HG02642 (cell line): ENCODE data around the gene SLC23A1.

Experiments used
- ATAC-seq: cut with Tn5 transposase; IDR thresholded peaks from one replicate; pipeline ENCODE4 v1.9.1; 2021; ENCODE audit warnings: mild to moderate bottlenecking; ENCODE audit not compliant: unreplicated experiment, poor library complexity

SLC23A1 gene

DNA sequence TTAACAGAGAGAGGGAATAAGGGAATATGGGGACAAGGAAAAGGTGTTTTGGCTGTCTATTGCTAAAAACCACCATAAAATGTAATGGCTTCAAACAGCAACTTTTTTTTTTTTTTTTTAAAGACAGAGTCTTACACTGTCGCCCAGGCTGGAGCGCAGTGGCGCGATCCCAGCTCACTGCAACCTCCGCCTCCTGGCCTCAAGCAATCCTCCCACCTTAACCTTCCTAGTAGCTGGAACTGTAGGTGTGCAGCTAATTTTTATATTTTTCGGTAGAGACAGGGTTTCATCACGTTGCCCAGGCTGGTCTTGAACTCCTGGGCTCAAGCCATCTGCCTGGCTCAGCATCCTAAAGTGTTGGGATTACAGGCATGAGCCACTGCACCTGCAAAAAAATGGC, 25.1 kb upstream of the SLC23A1 start:
- no peak for ATAC-seq

DNA sequence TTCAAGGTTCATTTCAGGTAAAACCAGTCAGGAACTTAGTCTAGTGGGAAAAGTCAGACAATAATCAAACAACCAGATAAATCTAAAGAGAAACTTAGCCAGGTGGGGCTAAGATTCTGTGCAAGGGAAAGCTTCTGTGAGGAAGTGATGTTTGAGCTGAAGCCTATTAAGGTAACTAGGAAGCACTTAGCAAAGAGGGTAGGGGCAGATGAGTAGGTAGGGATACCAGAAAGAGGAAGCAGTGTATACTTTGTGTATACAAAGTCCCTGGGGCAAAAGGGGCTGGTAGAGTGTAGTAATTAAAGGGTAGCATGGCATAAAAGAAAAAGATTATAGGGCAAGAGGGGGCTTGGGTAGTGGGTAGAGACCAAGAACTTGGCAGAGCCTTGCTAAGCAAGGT, 24.4 kb upstream of the SLC23A1 start:
- no peak for ATAC-seq

DNA sequence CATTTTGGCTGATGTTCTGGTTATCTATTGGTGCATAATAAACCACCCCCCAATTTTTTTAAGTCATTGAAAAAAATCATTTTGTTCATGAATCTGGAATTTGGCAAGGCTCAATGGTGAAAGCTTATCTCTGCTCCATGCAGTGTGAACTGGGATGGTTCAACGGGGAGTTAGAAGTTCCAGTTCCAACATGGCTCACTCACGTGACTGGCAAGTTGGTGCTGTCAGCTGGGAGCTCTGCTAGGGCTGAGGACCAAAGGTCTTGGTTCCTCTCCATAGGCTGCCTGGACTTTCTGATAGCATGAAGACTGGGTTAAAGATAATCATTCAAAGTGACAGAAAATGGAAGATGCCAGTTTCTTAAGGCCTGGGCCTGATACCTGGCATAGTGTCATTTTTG, 23.9 kb upstream of the SLC23A1 start:
- ATAC-seq: no peak

DNA sequence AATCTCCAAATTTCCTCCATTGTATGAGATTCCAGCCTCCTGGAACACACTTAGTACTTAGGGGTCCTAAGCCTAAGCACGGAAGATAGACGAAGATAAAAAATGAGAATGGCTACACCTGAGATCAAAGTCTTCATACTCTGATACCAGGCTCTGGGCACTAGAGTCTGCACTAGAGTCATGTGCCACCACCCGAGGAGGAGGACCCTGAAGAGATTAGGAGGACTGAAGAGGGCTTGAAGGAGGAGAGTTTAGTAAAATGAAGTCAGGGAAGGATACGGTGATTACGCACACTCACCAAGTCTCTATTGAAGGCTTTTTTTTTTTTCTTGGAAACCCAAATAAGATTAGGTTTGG, 21.4 kb upstream of the SLC23A1 start:
- no peak for ATAC-seq

DNA sequence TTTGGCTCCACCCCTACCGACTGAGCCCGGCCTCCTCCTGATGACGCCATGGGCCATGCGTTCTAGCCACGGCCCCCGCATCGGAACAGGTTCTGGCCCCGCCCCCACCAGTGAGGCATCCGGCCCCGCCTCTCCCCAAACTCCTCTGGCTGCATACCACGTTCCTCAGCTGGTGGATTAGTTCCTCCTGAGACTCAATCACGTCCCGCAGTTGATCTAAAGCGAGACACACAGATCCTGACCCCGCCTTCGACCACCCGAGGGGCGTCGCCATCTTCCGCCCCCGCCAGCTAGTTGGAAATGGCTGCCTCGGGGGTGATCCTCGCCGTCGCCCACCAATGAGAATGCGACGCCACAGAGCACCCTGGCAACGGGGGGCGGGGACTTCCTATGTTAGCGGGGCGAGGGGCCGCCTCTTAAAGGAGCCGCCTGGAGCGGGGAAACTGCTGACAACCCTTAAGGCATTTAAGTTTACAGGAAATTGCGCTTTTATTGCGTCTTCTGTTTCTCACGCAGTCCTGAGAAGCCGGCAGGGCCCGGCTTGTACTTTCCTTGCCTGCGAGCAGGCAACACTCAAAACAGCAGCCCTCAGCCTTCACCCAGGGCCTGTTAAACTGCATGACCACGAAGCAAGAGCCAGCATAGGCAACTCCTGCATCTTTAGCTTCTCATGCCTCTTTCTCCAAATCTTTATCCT, 20.8 kb upstream of the SLC23A1 start, which contains the start of gene SPATA24:
TSS of gene SPATA24 (minus strand) at position 303 of the 697 bp plus-strand sequence. CDS start at position 274, 29 bp downstream.
- ATAC-seq: peak; percentile 88

DNA sequence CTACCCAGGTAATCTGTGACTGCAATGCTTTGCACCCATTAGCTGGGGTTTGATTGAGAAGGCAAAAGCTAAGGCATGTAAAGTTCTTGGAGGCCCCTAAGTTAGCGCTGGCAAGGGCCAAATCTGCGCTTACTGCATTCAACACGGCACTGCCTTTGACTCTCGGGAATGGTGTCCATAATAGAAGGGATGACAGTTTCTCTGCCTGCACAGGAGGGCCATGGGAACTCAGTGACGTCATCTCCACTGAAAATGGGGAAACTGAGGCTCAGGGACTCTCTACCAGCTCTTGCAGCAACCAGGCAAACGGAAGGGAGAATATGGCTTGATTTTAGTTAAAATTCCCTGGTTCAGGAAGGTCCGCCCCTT, 20.3 kb upstream of the SLC23A1 start:
- ATAC-seq: no peak

DNA sequence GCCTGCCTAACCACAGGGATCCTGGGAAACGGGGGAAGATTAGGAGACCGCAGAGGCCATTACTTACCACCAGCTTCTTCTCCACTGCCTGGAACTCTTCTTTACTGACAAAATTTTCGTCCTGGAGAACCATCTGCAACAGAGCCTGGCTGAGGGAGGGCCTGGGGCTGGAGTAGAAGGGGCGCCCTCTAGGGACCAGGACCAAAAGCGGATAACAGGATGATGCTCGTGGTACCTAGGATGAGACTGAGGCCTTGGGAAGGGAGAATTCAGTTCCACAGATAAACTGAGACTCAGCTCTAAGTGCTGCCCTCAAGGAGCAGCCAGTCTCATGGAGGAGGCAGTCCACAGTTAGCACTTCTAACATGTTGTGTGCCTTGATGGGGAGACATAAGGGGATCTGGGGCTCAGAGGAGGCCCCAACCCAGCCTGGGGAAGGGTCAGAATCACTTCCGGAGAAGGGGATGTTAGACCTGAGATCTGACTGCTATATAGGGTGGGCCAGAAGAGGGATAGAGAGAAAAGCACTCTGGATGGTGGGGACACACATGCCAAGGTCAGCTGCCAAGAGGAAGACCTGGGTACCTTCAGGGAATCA, 19.6 kb upstream of the SLC23A1 start:
- no peak for ATAC-seq

DNA sequence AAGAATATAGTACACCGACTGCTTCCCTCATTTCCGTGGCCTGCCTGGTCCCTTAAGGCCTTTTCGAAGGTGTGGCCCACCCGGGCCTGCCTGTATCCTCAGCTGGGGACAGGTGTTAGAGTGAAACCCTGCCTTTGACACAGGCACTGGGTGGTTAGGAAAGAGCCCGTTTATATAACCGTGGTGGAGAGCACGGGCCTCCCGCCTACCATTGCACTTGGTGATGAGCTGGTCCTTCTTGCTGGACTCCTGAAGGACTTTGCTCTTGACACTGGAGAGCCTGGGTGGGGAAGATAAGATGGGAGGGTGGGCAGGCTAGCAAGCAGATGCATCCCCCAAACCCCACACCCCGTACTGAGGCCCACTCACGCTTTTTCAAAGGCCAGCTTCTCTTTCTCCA, 18.4 kb upstream of the SLC23A1 start:
- ATAC-seq: no peak

DNA sequence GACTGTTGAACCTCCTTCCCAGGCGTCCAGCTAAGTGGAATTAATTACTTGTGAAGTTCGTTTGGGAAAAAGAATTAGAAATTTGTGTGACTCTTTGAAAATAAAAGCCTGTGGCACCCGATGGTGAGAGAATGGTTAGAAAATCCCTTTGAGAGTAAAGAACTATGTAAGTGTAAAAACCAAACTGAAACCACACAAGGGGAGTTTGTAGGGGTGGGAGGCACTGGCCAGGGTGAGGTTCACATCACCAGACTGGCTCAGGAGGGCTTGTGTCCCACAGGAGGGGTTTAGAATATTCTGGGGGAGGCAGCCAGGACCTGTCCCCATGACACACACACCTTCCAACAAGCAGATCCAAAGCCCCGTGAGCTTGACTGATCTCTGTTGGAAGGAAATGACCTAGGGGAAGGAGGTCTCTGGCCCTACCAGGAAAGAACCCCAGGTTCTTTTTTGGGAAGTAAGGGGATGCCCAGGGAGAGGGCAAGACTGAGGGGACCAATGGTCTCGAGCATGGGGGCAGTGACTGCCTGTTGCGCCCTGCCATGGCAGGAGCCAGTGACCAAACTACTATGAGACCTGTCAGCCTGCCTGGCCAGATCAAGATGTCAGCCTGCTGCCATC, 16.5 kb upstream of the SLC23A1 start:
- no peak for ATAC-seq

DNA sequence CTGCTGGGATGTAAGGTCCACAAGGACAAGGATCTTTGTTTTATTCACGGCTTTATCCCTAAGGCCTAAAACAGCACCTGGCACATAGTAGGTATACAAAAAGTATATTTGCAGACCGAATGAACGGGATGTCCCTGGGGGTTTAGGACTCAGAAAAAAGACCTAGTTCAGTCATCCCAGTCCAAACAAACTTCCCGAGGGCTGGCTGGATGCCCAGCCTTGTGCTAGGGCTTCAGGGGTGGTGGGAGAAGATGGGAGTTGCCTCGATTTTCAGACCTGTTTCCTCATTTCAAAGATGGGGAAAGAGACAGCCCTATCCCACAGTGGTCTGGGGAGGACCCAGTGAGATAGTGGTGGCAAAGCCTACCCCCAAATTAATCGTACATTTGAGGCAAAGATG, 14.8 kb upstream of the SLC23A1 start:
- ATAC-seq: no peak

DNA sequence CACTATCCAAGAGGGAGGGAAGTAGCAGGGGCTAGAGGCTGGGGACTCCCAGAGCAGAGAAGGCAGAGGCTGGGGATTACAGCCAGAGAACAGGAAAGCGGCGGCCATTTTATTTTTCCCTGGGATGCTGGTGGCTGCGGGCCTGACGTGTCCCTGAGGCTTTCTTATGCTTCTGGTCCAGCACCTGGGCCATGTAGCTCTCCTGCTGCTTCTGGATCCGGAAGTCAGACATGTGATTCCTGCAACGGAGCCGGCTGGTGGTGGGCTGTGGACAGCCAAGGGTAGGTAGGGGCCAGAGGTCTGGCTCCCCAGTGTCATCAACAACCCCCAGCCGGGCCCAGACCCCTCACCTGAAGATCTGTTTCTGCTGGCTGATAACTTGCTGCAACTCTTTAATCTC, 13.6 kb upstream of the SLC23A1 start:
- no peak for ATAC-seq

DNA sequence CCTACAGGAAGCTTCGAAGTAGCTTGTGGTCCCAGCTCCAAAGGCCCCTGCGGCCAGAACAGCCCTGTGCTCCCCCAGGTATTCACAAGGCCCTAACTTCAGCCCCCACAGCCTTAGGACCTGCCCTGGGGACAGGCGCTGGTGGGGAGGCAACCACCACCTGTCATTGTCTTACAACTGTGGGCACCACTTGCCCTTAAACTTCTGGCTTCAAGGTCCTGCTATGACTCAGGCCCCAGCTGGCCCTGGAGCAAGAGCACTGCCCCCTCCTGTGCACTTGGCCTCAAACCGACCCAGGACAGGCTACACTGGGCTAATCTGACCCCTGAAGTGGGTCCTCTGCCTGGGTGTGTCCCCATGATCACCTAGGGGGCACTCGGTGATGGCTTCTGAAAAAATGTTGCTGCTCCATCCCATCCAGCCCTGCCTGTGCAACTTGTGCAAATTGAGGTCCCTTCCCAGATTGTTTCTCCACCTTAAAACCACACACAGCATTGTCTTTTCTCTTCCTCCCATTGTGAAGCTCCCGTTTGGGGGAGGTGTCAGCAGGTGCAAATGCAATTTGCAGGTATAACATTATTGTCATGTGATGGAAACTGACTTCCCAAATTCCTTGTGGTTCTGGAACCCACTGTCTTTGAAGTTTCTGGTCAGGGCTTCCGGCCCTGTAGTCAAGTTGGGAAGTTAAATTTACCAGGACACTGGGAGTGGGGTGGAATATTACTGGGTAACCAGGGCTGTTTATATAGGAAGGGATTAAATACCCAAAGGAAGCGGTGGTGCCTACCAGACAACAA, 12.9 kb upstream of the SLC23A1 start:
- no peak for ATAC-seq

DNA sequence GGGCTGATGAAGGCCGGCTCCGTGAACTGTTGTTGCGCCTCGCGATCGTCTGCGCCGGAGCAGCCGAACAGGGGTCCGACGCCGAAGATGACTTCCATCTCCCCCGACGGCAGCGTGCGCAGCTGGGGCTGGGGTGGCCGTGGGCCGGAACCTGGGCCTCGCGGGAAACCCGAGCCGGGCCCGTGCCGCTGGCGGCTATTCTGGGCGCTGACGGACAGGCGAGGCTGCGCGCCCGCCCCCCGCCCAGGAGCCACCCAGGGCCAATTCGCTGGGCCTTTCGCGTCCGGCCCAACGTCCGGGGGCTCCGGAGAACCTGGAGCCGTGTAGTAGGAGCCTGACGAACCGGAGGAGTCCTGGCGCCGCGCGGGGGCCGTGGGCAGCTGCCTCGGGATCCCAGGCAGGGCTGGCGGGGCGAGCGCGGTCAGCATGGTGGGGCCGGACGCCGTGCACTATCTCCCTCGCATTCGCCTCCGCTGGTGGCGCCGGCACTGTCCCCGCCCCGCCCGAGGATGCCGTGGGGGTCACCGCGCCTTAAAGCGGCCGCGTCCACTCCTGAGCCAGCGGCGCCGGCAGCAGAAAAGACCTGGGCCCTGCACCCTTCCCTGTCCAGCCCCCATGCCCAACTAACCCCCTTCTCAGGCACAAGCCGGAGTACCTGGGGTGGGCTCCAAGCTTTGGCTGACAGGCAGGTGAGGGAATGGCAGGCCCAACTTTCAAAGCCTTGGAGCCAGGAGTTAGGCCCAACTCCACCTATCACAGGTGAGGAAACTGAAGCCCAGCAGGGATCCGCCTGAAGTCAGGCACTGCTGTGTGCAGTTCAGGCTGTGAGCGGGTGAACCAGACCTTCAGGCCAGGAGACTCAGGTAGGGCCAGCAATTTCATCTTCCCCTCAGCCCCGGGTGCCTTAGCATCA, 11.8 kb upstream of the SLC23A1 start, which contains the start of gene PROB1:
TSS of gene PROB1 (minus strand) at position 451 of the 913 bp plus-strand sequence. CDS start at position 428, 23 bp downstream.
- no peak for ATAC-seq

DNA sequence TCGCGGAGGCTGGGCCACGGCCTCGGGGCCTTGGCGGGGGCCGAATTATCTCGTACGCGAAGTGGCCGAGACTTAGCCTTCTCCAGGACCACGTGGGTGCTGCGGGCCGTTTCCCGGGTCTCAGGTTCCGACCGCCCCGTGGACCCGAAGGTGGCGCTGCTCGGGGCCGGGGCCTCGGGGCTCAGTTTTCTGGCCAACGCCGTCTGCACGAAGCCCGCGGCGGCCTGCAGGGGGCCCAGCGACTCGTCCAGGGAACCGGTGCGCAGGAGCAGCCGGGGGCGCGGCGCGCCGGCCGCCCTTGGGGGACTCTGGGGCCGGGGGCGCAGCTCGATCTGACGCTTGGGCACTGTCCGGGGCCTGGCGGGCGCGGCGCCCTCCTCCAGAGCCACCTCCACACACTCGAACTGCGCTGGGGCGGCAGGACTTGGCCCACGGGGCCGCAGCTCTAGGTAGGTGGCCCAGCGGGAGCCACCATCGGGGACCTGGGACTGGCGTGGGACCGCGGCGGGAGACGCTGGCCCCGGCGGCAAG, 11.1 kb upstream of the SLC23A1 start:
- no peak for ATAC-seq

DNA sequence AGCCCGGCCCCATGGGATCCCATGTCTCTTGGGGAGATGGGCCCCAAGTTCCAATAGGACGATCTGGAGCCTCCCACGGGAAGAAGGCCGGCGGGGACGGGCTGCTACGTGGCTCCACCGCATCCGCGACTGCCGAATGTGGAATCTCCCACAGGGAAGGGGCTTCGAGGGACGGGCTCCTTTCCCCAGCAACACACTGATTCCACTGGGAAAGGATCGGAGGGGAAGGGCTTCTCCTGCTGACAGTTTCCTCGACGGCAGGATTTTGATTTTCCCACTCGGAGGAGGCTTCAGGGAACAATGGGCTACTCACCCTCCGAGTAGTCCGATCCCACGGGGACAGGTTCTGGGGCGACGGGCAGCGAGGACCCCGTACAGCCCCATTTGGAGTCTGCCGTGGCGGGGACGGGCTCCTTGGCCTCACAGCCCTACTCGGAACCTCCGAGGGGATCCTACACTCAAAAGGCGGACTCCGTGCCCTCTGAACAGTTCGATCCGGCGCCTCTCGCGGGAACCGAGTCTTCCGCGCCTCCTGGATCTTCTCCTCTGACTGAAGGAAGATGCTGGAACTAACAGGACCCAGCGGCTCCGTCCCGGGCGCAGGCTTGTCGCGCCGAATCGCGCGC, 10.5 kb upstream of the SLC23A1 start:
- no peak for ATAC-seq

DNA sequence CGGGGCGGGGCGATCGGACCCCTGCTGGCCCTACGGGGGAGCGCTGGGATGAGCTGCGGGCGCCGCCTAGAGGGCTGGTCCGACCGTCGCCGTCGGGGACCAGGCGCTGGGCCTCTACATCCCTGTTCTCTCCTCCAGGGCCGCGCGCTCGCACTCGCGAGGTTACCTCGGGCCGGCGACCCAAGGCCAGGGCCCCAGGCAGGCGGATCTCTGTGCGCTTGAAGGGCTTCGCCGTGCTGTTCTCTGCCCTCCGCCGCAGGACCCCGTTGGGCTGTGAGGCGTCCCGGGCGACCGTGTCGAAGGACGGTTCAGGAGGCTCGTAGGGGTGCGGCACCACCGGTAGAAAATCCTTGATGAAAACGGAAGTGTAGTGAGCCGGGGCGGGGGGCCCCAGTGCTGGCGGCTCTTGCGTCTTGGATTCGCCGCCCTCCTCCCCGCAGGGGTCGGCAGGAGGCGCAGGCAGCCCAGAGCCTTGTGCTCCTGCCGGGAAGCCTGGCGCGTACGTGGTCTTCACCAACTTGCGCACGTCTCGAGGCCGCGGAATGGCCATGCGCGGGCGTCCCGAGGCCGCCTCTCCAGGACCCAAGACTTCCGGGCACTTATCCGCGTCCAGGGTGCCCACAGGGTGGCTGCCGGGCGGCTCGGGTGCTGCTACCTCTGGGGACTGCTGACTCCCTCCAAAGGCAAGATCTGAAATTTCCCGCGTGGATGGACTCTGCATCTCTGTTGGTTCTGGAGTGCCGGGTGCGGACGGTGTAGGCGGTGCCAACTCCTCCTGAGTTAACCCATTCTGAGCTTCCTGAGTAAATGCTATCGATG, 9.8 kb upstream of the SLC23A1 start:
- ATAC-seq: peak; percentile 52

DNA sequence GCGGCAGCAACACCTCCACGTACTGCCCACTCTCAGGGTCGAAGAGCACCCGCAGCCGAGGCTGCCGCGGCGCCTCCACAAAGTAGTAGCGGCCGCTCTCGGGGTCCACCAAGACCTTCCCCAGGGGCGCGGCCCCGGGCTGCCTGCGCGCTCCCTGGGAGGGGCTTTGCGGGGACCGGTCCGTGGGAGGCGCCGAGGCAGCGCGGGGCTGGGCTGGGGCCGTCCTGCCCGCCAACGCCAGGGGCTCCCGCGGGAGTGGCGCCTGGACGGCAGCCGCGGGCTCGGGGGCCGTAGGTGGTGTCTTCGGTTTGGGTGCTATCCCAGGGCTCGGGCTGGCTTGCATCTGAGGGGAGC, 9.2 kb upstream of the SLC23A1 start:
- ATAC-seq: no peak

DNA sequence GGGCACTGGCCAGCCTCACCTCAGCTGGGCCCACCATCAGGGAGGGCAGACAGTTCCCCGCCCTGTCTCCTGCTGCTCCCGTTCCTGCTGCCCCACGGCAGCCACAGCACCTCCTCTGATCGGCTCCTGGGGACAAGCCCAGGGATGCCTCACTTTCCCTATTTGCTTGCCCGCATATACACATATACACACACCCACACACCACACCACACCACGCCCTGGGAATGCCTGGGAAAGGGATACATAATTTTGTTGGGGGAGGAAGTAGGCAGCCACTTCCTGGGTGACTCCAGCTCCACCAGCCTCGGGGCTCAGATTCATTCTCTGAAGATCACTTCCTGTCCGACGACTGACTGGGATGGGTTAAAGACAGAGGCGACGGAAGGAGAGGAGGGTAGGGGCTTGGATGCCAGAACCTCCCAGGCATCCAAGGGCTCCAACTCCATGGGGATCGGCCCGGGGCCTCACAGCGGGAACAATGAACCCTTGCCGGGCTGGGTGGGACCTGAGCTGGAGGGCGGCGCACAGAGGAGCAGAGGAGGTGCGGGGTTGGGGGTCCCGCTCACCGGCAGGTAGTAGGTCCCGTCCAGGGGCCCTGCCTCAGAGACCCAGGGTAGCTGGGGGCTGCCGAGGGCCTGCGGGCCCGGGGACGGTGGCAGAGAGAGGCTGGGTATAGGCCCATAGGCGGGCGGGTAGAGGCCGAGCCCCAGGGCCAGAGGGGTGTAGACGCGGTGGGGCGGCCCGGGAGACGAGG, 8.7 kb upstream of the SLC23A1 start:
- peak; percentile 0 for ATAC-seq
